NB4 (cell line): Measurements from ENCODE around the gene CCDC88B.

Source experiments
- POLR2A ChIP-seq: IDR thresholded peaks from 2 replicates; pipeline ENCODE4 v1.6.1; 2011; ENCODE audit warnings: mild to moderate bottlenecking; ENCODE audit not compliant: insufficient read length; ENCODE audit errors: extremely low read depth
- TF ChIP-seq, protein P1 (sequence below): IDR thresholded peaks from one replicate; pipeline ENCODE4 v1.5.1; 2012; ENCODE audit warnings: low read depth, low read length

DNA sequence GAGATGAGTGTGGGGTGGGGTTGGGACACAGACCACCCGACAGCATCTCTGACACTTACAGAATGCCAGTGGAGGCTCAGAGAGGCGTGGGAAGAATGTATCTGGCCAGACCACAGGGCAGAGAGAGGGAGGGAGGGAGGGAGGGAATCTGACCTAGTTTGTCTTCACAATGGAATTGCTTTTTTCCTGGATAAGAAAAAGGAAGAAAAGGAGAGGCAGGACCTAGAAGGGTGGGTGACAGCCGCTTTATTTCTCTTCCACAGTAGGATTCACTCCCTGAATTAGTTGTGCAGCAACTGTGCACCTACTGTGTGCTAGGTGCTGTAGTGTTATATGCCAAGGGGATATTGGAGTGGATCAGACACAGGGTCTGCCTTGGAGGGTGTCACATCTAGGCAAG, 45.2 kb upstream of the CCDC88B start:
- TF ChIP-seq, protein P1, sequence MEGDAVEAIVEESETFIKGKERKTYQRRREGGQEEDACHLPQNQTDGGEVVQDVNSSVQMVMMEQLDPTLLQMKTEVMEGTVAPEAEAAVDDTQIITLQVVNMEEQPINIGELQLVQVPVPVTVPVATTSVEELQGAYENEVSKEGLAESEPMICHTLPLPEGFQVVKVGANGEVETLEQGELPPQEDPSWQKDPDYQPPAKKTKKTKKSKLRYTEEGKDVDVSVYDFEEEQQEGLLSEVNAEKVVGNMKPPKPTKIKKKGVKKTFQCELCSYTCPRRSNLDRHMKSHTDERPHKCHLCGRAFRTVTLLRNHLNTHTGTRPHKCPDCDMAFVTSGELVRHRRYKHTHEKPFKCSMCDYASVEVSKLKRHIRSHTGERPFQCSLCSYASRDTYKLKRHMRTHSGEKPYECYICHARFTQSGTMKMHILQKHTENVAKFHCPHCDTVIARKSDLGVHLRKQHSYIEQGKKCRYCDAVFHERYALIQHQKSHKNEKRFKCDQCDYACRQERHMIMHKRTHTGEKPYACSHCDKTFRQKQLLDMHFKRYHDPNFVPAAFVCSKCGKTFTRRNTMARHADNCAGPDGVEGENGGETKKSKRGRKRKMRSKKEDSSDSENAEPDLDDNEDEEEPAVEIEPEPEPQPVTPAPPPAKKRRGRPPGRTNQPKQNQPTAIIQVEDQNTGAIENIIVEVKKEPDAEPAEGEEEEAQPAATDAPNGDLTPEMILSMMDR = no peak
- TF ChIP-seq POLR2A = no peak
